H54 (cell line): ENCODE data around the gene BLOC1S3.

Experiments used
- DNase-seq: peaks from one replicate; pipeline ENCODE4 v3.0.0; 2011; ENCODE audit warnings: low spot score, mixed read lengths; ENCODE audit not compliant: insufficient read length
- FAIRE-seq: peaks from 3 replicates; lab custom pipeline; 2011; peaks lifted over from hg19 to GRCh38; lab: Jason Lieb, UNC
- POLR2A ChIP-seq: IDR thresholded peaks from 2 replicates; pipeline ENCODE4 v1.6.1; 2011; ENCODE audit warnings: low read depth, mild to moderate bottlenecking, low read length

The BLOC1S3 gene

DNA sequence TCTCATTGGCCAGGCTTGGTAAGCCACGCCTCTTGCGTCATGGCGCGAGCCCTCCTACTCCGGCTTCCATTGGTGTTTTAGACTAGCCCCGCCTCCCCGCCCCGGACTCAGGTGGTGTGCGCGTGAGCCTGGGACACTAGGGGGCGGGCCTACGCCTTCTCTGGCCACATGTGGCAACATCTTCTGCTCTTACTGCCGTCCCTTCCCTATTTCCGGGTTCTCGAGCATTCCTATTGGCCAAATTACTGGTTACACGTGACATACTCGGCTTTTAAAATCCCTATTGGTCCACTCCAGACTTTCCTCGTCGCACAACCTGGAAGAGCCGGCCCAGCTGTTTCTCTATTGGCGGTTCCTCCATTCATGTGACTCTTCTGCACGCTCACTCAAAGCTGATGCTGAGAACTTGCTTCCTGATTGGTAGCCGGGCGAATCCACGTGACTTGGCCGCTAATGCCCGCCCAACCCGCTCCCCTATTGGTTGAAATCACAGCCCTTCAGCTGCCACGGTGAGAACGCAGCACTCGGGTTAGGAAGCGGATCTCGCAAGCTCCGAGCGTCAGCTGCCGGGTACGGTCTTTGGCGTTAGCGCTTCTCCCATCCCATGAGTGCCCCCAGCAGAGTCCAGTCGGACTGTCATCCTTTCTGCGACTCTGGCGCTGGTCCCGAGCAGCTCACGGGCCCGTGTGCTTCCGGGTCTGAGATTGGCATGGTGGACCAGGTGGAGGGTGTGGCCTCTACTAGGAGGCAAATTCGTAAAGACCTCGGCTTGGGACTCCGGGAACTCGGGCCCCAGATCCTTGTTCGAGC is at the start of gene BLOC1S3:
TSS of gene BLOC1S3 (plus strand) at position 523 of the 810 bp plus-strand sequence. CDS start 513 bp downstream, outside the sequence.
- peak; percentile 79 for FAIRE-seq
- peak; percentile 90 for DNase-seq
- peak; percentile 38; the same call in 1 of the 2 replicates for TF ChIP-seq POLR2A

- no peak for FAIRE-seq
- no peak for TF ChIP-seq POLR2A
- no peak for DNase-seq
Observed at GRCh38 chr19:45128806-45129205, 49.8 kb upstream of the BLOC1S3 start.

DNA sequence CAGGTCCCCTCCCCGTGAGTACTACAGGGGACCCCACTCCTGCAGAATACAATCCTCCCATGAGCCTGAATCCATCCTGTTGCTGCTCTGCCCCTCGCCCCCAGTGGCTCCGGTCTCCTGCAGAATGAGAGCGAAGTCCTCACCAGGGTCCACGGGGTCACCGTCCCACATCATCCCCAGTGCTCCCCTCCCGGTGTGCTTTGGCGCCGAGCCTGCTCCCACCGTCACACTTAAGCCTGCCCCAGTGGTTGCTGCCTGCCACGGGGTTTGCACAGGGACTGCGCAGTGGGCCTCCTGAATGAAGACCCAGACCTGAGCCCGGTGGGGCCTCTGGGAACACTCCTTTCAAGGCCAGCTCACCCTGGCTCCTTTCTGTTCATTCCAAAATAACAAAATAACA is 48.3 kb upstream of the BLOC1S3 start:
- no peak for FAIRE-seq
- no peak for TF ChIP-seq POLR2A

GRCh38 chr19:45130888-45131615 is 47.5 kb upstream of the BLOC1S3 start:
- DNase-seq (peak; percentile 35), FAIRE-seq (no peak)

More for the DNA sequence above, 48.3 kb upstream of the BLOC1S3 start:
- DNase-seq: no peak

GRCh38 chr19:45133661-45134060 is 44.9 kb upstream of the BLOC1S3 start:
- FAIRE-seq: no peak
- no peak for TF ChIP-seq POLR2A

More at GRCh38 chr19:45130888-45131615, 47.5 kb upstream of the BLOC1S3 start:
- no peak for TF ChIP-seq POLR2A

GRCh38 chr19:45135176-45135885 is 43.3 kb upstream of the BLOC1S3 start:
- FAIRE-seq (no peak), DNase-seq (no peak)
- no peak for TF ChIP-seq POLR2A

More at GRCh38 chr19:45133661-45134060, 44.9 kb upstream of the BLOC1S3 start:
- no peak for DNase-seq

- FAIRE-seq: no peak
- no peak for TF ChIP-seq POLR2A
- no peak for DNase-seq
Observed at GRCh38 chr19:45136507-45137178, 41.9 kb upstream of the BLOC1S3 start.

- DNase-seq: no peak
- FAIRE-seq: no peak
- no peak for TF ChIP-seq POLR2A
Observed at GRCh38 chr19:45137179-45137761, 41.3 kb upstream of the BLOC1S3 start.

- no peak for FAIRE-seq
- DNase-seq: peak; percentile 23
Observed at GRCh38 chr19:45138303-45138751, 40.3 kb upstream of the BLOC1S3 start.

DNA sequence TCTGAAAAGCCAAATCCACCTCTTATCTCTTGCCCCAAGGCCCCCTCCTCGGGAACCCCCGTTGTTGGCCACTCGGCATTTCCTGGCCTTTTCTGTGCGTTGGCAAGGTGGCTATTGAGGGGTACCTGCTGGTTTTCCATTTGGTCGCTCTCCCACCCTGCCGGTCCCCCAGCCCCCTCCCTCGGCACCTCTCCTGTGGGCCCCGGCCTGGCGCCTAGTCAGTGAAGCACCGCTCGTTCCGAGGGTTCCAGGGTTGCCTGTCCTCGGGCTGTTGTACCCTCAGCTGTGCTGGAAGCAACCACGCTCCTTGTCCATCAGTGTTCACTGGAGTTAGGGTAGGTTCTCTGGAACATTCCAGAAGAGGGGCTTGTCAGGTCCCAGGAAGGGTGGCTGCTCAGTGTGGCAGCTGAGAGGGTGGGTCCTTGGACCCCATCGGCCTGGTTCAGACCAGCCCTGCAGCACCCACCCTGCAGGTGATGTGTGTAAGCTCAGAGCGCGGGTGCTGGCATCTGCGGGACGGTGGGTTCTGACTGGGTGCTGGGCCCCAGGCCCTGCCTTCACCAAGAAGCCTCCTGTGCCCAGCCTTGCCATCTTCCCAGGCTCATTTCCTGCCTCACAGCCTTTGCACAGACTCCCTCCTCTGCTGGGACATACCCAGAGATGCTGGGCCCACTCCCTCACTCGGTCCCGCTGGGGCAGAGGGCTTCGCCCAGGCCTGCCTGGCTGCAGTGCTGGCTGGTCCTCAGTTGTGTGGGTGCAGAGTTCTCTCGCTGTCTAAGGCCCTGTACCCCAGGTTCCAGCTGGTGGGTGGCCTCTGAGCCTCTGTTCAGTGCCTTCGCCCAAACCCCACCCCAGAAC is 39.1 kb upstream of the BLOC1S3 start:
- FAIRE-seq (no peak), DNase-seq (no peak)
- TF ChIP-seq POLR2A: no peak

More at GRCh38 chr19:45138303-45138751, 40.3 kb upstream of the BLOC1S3 start:
- TF ChIP-seq POLR2A: no peak

DNA sequence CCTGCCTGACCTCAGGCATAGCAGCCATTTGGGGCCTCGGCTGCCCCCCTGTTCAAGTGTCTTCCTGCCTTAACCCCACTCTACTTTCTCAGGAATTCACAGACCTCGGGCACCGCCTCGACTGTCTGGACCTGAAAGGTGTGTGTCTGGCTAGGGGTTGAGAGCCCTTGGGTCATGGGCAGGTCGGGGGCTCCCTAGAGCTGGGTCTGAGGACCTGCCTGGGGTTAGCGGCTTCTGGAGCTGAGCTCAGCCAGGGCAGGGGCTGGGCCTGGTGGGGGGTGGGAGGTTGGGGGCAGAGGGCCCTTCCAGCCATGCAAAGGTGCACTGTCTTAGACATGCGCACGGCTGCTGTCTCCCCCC is 38.5 kb upstream of the BLOC1S3 start:
- no peak for DNase-seq
- no peak for FAIRE-seq
- TF ChIP-seq POLR2A: no peak

DNA sequence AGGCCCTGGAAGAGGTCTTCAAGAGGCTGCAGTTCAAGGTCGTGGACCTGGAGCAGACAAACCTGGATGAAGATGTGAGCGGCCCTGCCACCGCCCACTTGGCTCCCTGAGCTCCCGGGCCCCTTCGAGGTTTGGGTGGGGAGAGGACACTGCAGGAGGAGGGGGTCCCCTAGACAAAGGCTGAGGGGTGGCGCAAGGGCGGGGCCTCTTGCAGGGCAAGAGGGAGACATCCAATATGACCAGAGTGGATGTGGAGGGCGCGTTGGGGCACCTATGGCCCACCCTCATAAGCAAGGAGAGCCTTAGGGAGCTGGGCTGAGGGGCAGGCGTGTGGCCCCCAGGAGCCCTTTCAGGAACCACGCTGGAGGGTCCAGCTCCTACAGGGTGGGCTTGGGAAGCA is 38.1 kb upstream of the BLOC1S3 start:
- TF ChIP-seq POLR2A: no peak
- FAIRE-seq (no peak), DNase-seq (no peak)
